Neural cell (in vitro differentiated cells): ENCODE measurements around the gene CTNNA2.

Source experiments
- CTCF ChIP-seq: fragments of 450-650 bp; IDR thresholded peaks from 2 replicates; pipeline ENCODE4 v1.5.1; 2014; ENCODE audit warnings: antibody characterized with exemption, mild to moderate bottlenecking, moderate library complexity; ENCODE audit not compliant: poor library complexity, severe bottlenecking
- POLR2AphosphoS5 ChIP-seq: IDR thresholded peaks from 2 replicates; pipeline ENCODE4 v1.6.1; 2012
- REST ChIP-seq: IDR thresholded peaks from 2 replicates; pipeline ENCODE4 v1.6.1; 2012; ENCODE audit warnings: borderline replicate concordance

DNA sequence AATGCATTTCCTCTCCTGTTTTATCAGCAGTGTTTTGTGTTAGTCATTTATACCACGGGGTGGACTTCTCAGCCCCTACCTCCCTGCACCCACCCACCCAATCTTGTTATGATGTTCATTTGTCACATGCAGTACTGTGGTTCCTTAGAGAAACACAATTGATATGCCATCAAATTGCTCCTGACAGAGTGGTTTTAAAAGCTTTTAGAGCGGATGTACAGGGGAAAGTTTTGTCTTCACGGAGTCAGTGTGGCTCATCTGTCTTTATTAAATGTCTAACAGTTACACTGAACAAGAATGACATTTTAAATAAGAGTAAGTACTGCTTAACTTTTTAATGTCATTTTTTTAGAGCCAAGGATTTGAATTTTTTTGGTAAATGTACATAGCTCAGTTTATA is 634.8 kb downstream of the CTNNA2 start:
- TF ChIP-seq CTCF (no peak), REST (no peak), POLR2AphosphoS5 (no peak)
